IMR-90 (cell line): ENCODE results near the gene STMN3. TPM values are rescaled to one million over a fixed set of nuclear protein-coding genes. Genes with fewer than 3 reads are reported as not detected.

Experiments used
- ATAC-seq: fragments of 200-7000 bp; cut with Tn5 transposase; 2 replicates; pipeline ENCODE4 v1.9.1; 2020; ENCODE audit warnings: low read depth, mild to moderate bottlenecking, moderate library complexity
- BruUV-seq: library from RNA; stranded (reverse); fragments of 400-500 nt; replicated peaks from 2 replicates; lab custom pipeline; 2021; lab: Mats Ljungman, UMichigan
- CTCF ChIA-PET: fragments of 300-600 bp; formaldehyde crosslinking; extraction: SDS; loops from one replicate; lab custom pipeline; 2021; ENCODE audit warnings: antibody characterized with exemption; lab: Yijun Ruan, JAX
- POLR2A ChIA-PET: fragments of 300-600 bp; sonication (Branson Sonifier 250); formaldehyde crosslinking; loops from one replicate; lab custom pipeline; 2022; ENCODE audit warnings: antibody characterized with exemption; ENCODE audit not compliant: unreplicated experiment; lab: Charles Lee
- DNase-seq: peaks from one replicate; pipeline ENCODE4 v3.0.0; 2013
- H2AFZ ChIP-seq: replicated peaks from 2 replicates; pipeline ENCODE3; 2013; ENCODE audit warnings: low read length, mild to moderate bottlenecking; ENCODE audit not compliant: poor library complexity
- H2AK5ac ChIP-seq: 2 replicates; pipeline ENCODE4 v1.6.1; 2013; ENCODE audit warnings: low read depth, low read length, inconsistent platforms
- H2AK9ac ChIP-seq: replicated peaks from 2 replicates; pipeline ENCODE3; 2013; ENCODE audit warnings: mild to moderate bottlenecking, low read depth, low read length, moderate library complexity; ENCODE audit not compliant: poor library complexity
- H2BK120ac ChIP-seq: 2 replicates; pipeline ENCODE4 v1.6.1; 2013; ENCODE audit warnings: low read depth, low read length, inconsistent platforms
- H2BK15ac ChIP-seq: 3 replicates; pipeline ENCODE4 v1.6.1; 2013; ENCODE audit warnings: low read depth, low read length, inconsistent platforms
- H2BK20ac ChIP-seq: 2 replicates; pipeline ENCODE4 v1.6.1; 2013; ENCODE audit warnings: low read depth, mild to moderate bottlenecking, inconsistent platforms, low read length, moderate library complexity
- H2BK5ac ChIP-seq: 2 replicates; pipeline ENCODE4 v1.6.1; 2013; ENCODE audit warnings: mild to moderate bottlenecking, low read depth, low read length, inconsistent platforms; ENCODE audit not compliant: poor library complexity, severe bottlenecking
- H3K14ac ChIP-seq: replicated peaks from 2 replicates; pipeline ENCODE4 v1.6.1; 2013; ENCODE audit warnings: low read depth, low read length, inconsistent platforms
- H3K18ac ChIP-seq: 2 replicates; pipeline ENCODE4 v1.6.1; 2013; ENCODE audit warnings: low read depth, low read length, control low read depth
- H3K23ac ChIP-seq: 2 replicates; pipeline ENCODE4 v1.6.1; 2013; ENCODE audit warnings: low read depth, low read length, inconsistent platforms
- H3K27ac ChIP-seq: 2 replicates; pipeline ENCODE4 v1.5.1; 2013; ENCODE audit warnings: mild to moderate bottlenecking, control low read depth, low read length; ENCODE audit not compliant: insufficient read depth
- H3K27me3 ChIP-seq: 2 replicates; pipeline ENCODE4 v1.6.1; 2013; ENCODE audit warnings: low read length; ENCODE audit not compliant: control insufficient read depth, insufficient read depth
- H3K36me3 ChIP-seq: 2 replicates; pipeline ENCODE4 v1.6.1; 2013; ENCODE audit warnings: low read length, mixed read lengths; ENCODE audit not compliant: control insufficient read depth, insufficient read depth
- H3K4ac ChIP-seq: 2 replicates; pipeline ENCODE4 v1.6.1; 2013; ENCODE audit warnings: low read depth, low read length, inconsistent platforms
- H3K4me1 ChIP-seq: 2 replicates; pipeline ENCODE4 v1.6.1; 2013; ENCODE audit warnings: low read length, mixed read lengths; ENCODE audit not compliant: control insufficient read depth, insufficient read depth
- H3K4me2 ChIP-seq: 2 replicates; pipeline ENCODE4 v1.6.1; 2013; ENCODE audit warnings: low read depth, mild to moderate bottlenecking, control low read depth, low read length, moderate library complexity
- H3K4me3 ChIP-seq: 2 replicates; pipeline ENCODE4 v1.5.1; 2013; ENCODE audit warnings: low read depth, mild to moderate bottlenecking, control low read depth, low read length, moderate library complexity; ENCODE audit not compliant: insufficient read depth
- H3K56ac ChIP-seq: 2 replicates; pipeline ENCODE4 v1.6.1; 2013; ENCODE audit warnings: low read length, inconsistent platforms; ENCODE audit not compliant: insufficient read depth; ENCODE audit errors: extremely low read depth
- H3K79me1 ChIP-seq, 2 experiments: 2 replicates each; pipeline ENCODE4 v1.6.1; 2013; ENCODE audit warnings: low read length in 2 of 2, inconsistent platforms in 1 of 2, low read depth in 1 of 2
- H3K9ac ChIP-seq: 2 replicates; pipeline ENCODE4 v1.6.1; 2013; ENCODE audit warnings: low read depth, low read length, control low read depth
- H3K9me1 ChIP-seq: 2 replicates; pipeline ENCODE4 v1.6.1; 2013; ENCODE audit warnings: low read length, inconsistent platforms; ENCODE audit not compliant: insufficient read depth
- H3K9me3 ChIP-seq: 2 replicates; pipeline ENCODE4 v1.6.1; 2013; ENCODE audit warnings: low read length; ENCODE audit not compliant: control insufficient read depth, insufficient read depth
- H4K20me1 ChIP-seq: 2 replicates; pipeline ENCODE4 v1.6.1; 2013; ENCODE audit warnings: low read length, inconsistent platforms; ENCODE audit not compliant: insufficient read depth
- H4K5ac ChIP-seq: 2 replicates; pipeline ENCODE4 v1.6.1; 2013; ENCODE audit warnings: mild to moderate bottlenecking, low read depth, low read length, control low read depth
- H4K8ac ChIP-seq, 2 experiments: 2 replicates each; pipeline ENCODE4 v1.6.1; 2013; ENCODE audit warnings: low read depth in 2 of 2, low read length in 2 of 2, control low read depth in 1 of 2, inconsistent platforms in 1 of 2
- H4K91ac ChIP-seq: 2 replicates; pipeline ENCODE4 v1.6.1; 2013; ENCODE audit warnings: low read depth, low read length, inconsistent platforms; ENCODE audit not compliant: insufficient read depth
- BHLHE40 ChIP-seq: fragments of 150-350 bp; IDR thresholded peaks from 2 replicates; pipeline ENCODE4 v1.6.1; 2016; ENCODE audit warnings: mild to moderate bottlenecking, low read depth, low read length
- CEBPB ChIP-seq: IDR thresholded peaks from 2 replicates; pipeline ENCODE4 v1.6.1; 2012; ENCODE audit warnings: low read depth, low read length, improper control_type of control experiment
- CHD1 ChIP-seq: IDR thresholded peaks from 2 replicates; pipeline ENCODE4 v1.6.1; 2012; ENCODE audit warnings: low read depth, low read length, improper control_type of control experiment
- CTCF ChIP-seq: conservative IDR thresholded peaks from 2 replicates; pipeline ENCODE4 v1.5.1; 2012; ENCODE audit warnings: mild to moderate bottlenecking, low read depth, low read length, improper control_type of control experiment
- FOS ChIP-seq: fragments of 150-350 bp; IDR thresholded peaks from 2 replicates; pipeline ENCODE4 v1.6.1; 2016; ENCODE audit warnings: low read depth, low read length
- MAFK ChIP-seq: IDR thresholded peaks from 2 replicates; pipeline ENCODE4 v1.6.1; 2012; ENCODE audit warnings: low read depth, low read length, improper control_type of control experiment
- MXI1 ChIP-seq: IDR thresholded peaks from 2 replicates; pipeline ENCODE4 v1.6.1; 2012; ENCODE audit warnings: low read depth, mild to moderate bottlenecking, low read length, moderate library complexity, borderline replicate concordance
- NFE2L2 ChIP-seq: fragments of 150-350 bp; IDR thresholded peaks from 2 replicates; pipeline ENCODE4 v1.6.1; 2016; ENCODE audit warnings: low read depth, mild to moderate bottlenecking, low read length
- POLR2A ChIP-seq: IDR thresholded peaks from 2 replicates; pipeline ENCODE4 v1.6.1; 2012; ENCODE audit warnings: mild to moderate bottlenecking, low read depth, low read length
- RAD21 ChIP-seq: IDR thresholded peaks from 2 replicates; pipeline ENCODE4 v1.6.1; 2012; ENCODE audit warnings: low read length, improper control_type of control experiment
- SMC3 ChIP-seq: fragments of 150-350 bp; IDR thresholded peaks from 2 replicates; pipeline ENCODE4 v1.6.1; 2016; ENCODE audit warnings: low read depth, mild to moderate bottlenecking, antibody characterized with exemption, low read length, moderate library complexity
- WGBS, 2 experiments: methylation state at CpG; one replicate each; pipeline versions ENCODE4 v1.1.5 to v1.1.7; 2013; ENCODE audit warnings: missing lambda C conversion rate in 2 of 2; ENCODE audit not compliant: insufficient read length in 1 of 2; ENCODE audit errors: extremely low coverage in 2 of 2; 5-methylcytosine and 5-hydroxymethylcytosine counted together
- dilution Hi-C: fragments of 300-500 bp; cut with HindIII; formaldehyde crosslinking; loops from one replicate; pipeline ENCODE4 v1.14.3; 2018; ENCODE audit warnings: low sequenced_read_pairs; ENCODE audit not compliant: unreplicated experiment
- in situ Hi-C: fragments of 300-500 bp; cut with MboI; formaldehyde crosslinking; loops from 3 replicates; pipeline ENCODE4 v1.14.3; 2019; ENCODE audit warnings: low sequenced_read_pairs, inconsistent platforms, mixed read lengths
- intact Hi-C: fragments of 100-400 bp; cut with micrococcal nuclease; formaldehyde crosslinking; loops from 2 replicates; pipeline ENCODE4 v1.10.0; 2022
- polyA plus RNA-seq, 3 experiments: library from polyadenylated mRNA; depleted of rRNA; stranded (reverse); fragments of >200 nt; gene quantifications; 2 replicates each; pipeline ENCODE4 v1.2.3, GENCODE V29; 2012; ENCODE audit warnings: low replicate concordance in 1 of 3
- total RNA-seq: library from RNA; depleted of rRNA; stranded (reverse); fragments of >200 nt; gene quantifications from 2 replicates; pipeline ENCODE4 v1.2.3, GENCODE V29; 2012
- TF ChIP-seq, protein P1 (sequence below): fragments of 150-350 bp; IDR thresholded peaks from 2 replicates; pipeline ENCODE4 v1.6.1; 2017; ENCODE audit warnings: mild to moderate bottlenecking, antibody characterized with exemption, low read length, low read depth

Gene STMN3
- total and polyA plus RNA-seq, 2 of the 4 experiments (the other 2 are of a cell fraction), result 20.3 to 62.3 TPM

GRCh38 chr20:63690003-63690897 is 37.0 kb upstream of the STMN3 start (continued):
- no peak for TF ChIP-seq BHLHE40

DNA sequence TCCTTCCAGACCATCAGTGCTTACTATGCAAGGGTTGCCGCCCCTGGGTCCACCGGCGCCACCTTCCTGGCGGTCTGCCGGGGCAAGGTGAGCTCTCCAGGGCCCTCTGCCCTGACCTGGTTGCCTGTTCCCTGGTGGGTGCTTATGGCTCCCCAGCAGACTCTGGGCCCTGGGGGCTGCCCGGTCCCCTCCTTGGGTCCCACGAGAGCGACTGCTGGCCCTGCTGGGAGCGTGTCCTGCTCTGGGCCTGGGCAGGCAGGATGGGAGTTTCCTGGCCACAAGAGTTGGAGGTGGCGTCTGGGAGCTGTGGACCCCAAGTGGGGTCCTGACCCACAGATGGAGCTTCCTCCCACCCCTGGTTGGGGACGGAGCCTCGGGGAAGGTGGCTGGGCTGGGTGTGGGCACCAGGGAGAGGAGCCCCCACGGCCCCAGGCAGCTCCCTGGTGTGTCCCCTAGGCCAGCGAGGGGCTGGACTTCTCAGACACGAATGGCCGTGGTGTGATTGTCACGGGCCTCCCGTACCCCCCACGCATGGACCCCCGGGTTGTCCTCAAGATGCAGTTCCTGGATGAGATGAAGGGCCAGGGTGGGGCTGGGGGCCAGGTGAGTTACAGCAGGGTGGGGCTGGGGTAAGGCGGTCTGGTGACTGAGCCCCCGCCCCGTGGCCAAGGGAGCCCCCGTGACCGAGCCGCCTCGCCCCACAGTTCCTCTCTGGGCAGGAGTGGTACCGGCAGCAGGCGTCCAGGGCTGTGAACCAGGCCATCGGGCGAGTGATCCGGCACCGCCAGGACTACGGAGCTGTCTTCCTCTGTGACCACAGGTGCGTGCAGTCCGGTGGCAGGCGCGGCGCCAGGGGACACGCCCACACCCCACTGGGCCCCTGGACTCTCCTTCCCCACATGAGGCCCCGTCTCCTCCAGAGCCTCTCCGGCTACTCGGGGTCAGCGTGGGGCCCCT is 36.1 kb upstream of the STMN3 start:
- ChIA-PET CTCF (no interaction called here), POLR2A (no interaction called here)
- Histone ChIP-seq H4K5ac (no peak overlapping the region), H2AFZ (peak overlapping the region; percentile 21), H3K23ac (no peak overlapping the region), H2BK5ac (no peak overlapping the region), H4K20me1 (no peaks in the 10 kb centered on the region), H4K91ac (no peak overlapping the region; the same call in 1 of the 2 replicates), H2AK5ac (no peak overlapping the region; the same call in 1 of the 2 replicates), H3K4me1 (peaks cover 15% of the 10 kb centered on the region), H2BK120ac (no peak overlapping the region), H3K14ac (no peak overlapping the region), H3K9ac (no peak overlapping the region), H3K18ac (no peak overlapping the region), H2AK9ac (peak overlapping the region; percentile 50), H3K4ac (no peak overlapping the region), H4K8ac (no peak overlapping the region), H3K9me1 (peaks cover 14% of the 10 kb centered on the region), H2BK15ac (no peak overlapping the region), H3K9me3 (no peaks in the 10 kb centered on the region), H2BK20ac (no peak overlapping the region), H3K27ac (no peak overlapping the region), H3K36me3 (peaks cover 3% of the 10 kb centered on the region; the same call in 1 of the 2 replicates), H3K79me1 (peaks cover 0 to 26% of the 10 kb centered on the region in 2 experiments; a peak in 2 of 4 replicates), H3K56ac (no peak overlapping the region), H3K4me3 (no peak overlapping the region), H3K27me3 (no peaks in the 10 kb centered on the region), H3K4me2 (no peak overlapping the region)
- dilution Hi-C loops, result no loop called here
- WGBS, 2 experiments, result 96% methylated on average over 21 of the region's 44 CpGs; no CpG with 5 or more reads in 1 of the 2 experiments
- in situ Hi-C loops, result no loop called here
- DNase-seq (no peak), ATAC-seq (no peak)
- BruUV-seq, result no TSS peak
- intact Hi-C loops, result no loop called here
- no peak for TF ChIP-seq CEBPB
- no peak for TF ChIP-seq BHLHE40
- TF ChIP-seq NFE2L2, result no peak
- TF ChIP-seq CHD1, result no peak
- TF ChIP-seq CTCF, result no peak
- TF ChIP-seq, protein P1, sequence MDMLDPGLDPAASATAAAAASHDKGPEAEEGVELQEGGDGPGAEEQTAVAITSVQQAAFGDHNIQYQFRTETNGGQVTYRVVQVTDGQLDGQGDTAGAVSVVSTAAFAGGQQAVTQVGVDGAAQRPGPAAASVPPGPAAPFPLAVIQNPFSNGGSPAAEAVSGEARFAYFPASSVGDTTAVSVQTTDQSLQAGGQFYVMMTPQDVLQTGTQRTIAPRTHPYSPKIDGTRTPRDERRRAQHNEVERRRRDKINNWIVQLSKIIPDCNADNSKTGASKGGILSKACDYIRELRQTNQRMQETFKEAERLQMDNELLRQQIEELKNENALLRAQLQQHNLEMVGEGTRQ, result no peak
- TF ChIP-seq POLR2A, result no peak
- TF ChIP-seq RAD21, result no peak
- TF ChIP-seq MXI1, result no peak
- no peak for TF ChIP-seq FOS
- no peak for TF ChIP-seq SMC3
- TF ChIP-seq MAFK, result no peak
